Neural cell (in vitro differentiated cells): ENCODE measurements around the gene DPP9. TPM values are rescaled to one million over a fixed set of nuclear protein-coding genes. Genes with fewer than 3 reads are reported as not detected.

Source experiments
- H2AFZ ChIP-seq: fragments of 200-600, 300-800 bp; sonication (generic), shearing (Covaris generic); 2 replicates; pipeline ENCODE4 v1.6.0; 2014; ENCODE audit warnings: low read depth, mild to moderate bottlenecking, antibody characterized with exemption, low read length, moderate library complexity
- H3F3A ChIP-seq: fragments of 200-600 bp; shearing (Covaris generic); 2 replicates; pipeline ENCODE4 v1.6.1; 2016; ENCODE audit warnings: mild to moderate bottlenecking, moderate library complexity, mixed read lengths, antibody characterized with exemption, low read length; ENCODE audit not compliant: insufficient read depth, poor library complexity, severe bottlenecking
- H3K27ac ChIP-seq: fragments of 200-600, 300-800 bp; sonication (generic), shearing (Covaris generic); 2 replicates; pipeline ENCODE4 v1.5.1; 2014; ENCODE audit warnings: mild to moderate bottlenecking, low read length, moderate library complexity
- H3K27me3 ChIP-seq: fragments of 300-800, 200-600 bp; sonication (generic), shearing (Covaris generic); 2 replicates; pipeline ENCODE4 v1.6.0; 2014; ENCODE audit warnings: mild to moderate bottlenecking, low read depth, low read length, moderate library complexity; ENCODE audit not compliant: insufficient read depth
- H3K36me3 ChIP-seq: fragments of 300-800, 200-600 bp; sonication (generic), shearing (Covaris generic); 2 replicates; pipeline ENCODE4 v1.5.1; 2014; ENCODE audit warnings: mild to moderate bottlenecking, antibody characterized with exemption, low read length, moderate library complexity; ENCODE audit not compliant: insufficient read depth
- H3K4me2 ChIP-seq: fragments of 300-800, 200-600 bp; sonication (generic), shearing (Covaris generic); 2 replicates; pipeline ENCODE4 v1.6.0; 2014; ENCODE audit warnings: mild to moderate bottlenecking, low read length
- H3K4me3 ChIP-seq: fragments of 300-800, 200-600 bp; sonication (generic), shearing (Covaris generic); 2 replicates; pipeline ENCODE4 v1.5.1; 2014; ENCODE audit warnings: mild to moderate bottlenecking, low read length, moderate library complexity
- H3K79me2 ChIP-seq: fragments of 200-600 bp; shearing (Covaris generic); replicated peaks from 2 replicates; pipeline ENCODE4 v1.6.0; 2014; ENCODE audit warnings: mild to moderate bottlenecking, low read length, moderate library complexity; ENCODE audit not compliant: insufficient read depth
- H3K9ac ChIP-seq: fragments of 300-800, 200-600 bp; sonication (generic), shearing (Covaris generic); 2 replicates; pipeline ENCODE4 v1.6.1; 2016; ENCODE audit warnings: mild to moderate bottlenecking, low read length, mixed read lengths
- H3K9me2 ChIP-seq: fragments of 200-600 bp; shearing (Covaris generic); 2 replicates; pipeline ENCODE4 v1.6.1; 2016; ENCODE audit warnings: mild to moderate bottlenecking, low read length, mixed read lengths; ENCODE audit not compliant: insufficient read depth
- H3K9me3 ChIP-seq: fragments of 200-600, 300-800 bp; sonication (generic), shearing (Covaris generic); 2 replicates; pipeline ENCODE4 v1.6.1; 2016; ENCODE audit warnings: mild to moderate bottlenecking, mixed run types, low read length, moderate library complexity, mixed read lengths
- H4K20me1 ChIP-seq: fragments of 200-600 bp; shearing (Covaris generic); 2 replicates; pipeline ENCODE4 v1.6.1; 2016; ENCODE audit warnings: mild to moderate bottlenecking, mixed run types; ENCODE audit not compliant: insufficient read depth
- CTCF ChIP-seq: fragments of 450-650 bp; IDR thresholded peaks from 2 replicates; pipeline ENCODE4 v1.5.1; 2014; ENCODE audit warnings: antibody characterized with exemption, mild to moderate bottlenecking, moderate library complexity; ENCODE audit not compliant: poor library complexity, severe bottlenecking
- EP300 ChIP-seq: fragments of 450-650 bp; conservative IDR thresholded peaks from 2 replicates; pipeline ENCODE4 v1.6.1; 2014; ENCODE audit warnings: antibody characterized with exemption, mild to moderate bottlenecking, moderate library complexity; ENCODE audit not compliant: poor library complexity, severe bottlenecking
- EZH2 ChIP-seq: fragments of 200-600, 300-800 bp; shearing (Covaris generic), sonication (generic); IDR thresholded peaks from 2 replicates; pipeline ENCODE4 v1.6.1; 2014; ENCODE audit warnings: antibody characterized with exemption, low read length, borderline replicate concordance, mild to moderate bottlenecking; ENCODE audit not compliant: insufficient read depth, poor library complexity, severe bottlenecking
- MXI1 ChIP-seq: fragments of 450-650 bp; conservative IDR thresholded peaks from 2 replicates; pipeline ENCODE4 v1.6.1; 2014; ENCODE audit warnings: antibody characterized with exemption, mild to moderate bottlenecking; ENCODE audit not compliant: poor library complexity, severe bottlenecking
- POLR2AphosphoS5 ChIP-seq: IDR thresholded peaks from 2 replicates; pipeline ENCODE4 v1.6.1; 2012
- RAD21 ChIP-seq: fragments of 450-650 bp; conservative IDR thresholded peaks from 2 replicates; pipeline ENCODE4 v1.6.1; 2014; ENCODE audit warnings: antibody characterized with exemption, mild to moderate bottlenecking, moderate library complexity
- REST ChIP-seq: IDR thresholded peaks from 2 replicates; pipeline ENCODE4 v1.6.1; 2012; ENCODE audit warnings: borderline replicate concordance
- SMC3 ChIP-seq: fragments of 450-650 bp; conservative IDR thresholded peaks from 2 replicates; pipeline ENCODE4 v1.6.1; 2014; ENCODE audit warnings: antibody characterized with exemption, mild to moderate bottlenecking, moderate library complexity; ENCODE audit not compliant: poor library complexity
- TAF1 ChIP-seq: IDR thresholded peaks from 2 replicates; pipeline ENCODE4 v1.6.1; 2012; ENCODE audit warnings: low read depth
- polyA plus RNA-seq: library from polyadenylated mRNA; depleted of rRNA; stranded (reverse); fragments of >200 nt; gene quantifications from 2 replicates; pipeline ENCODE4 v1.2.3, GENCODE V29; 2014

The DPP9 gene
- polyA plus RNA-seq, 1 donor from 2014 or later = 11.7 TPM

- H3K36me3 ChIP-seq = no peaks in the 10 kb centered on the region
- H3K27ac ChIP-seq = no peak overlapping the region
- no peak overlapping the region for H3K4me3 ChIP-seq
- no peaks in the 10 kb centered on the region for H3F3A ChIP-seq
- H3K4me2 ChIP-seq = no peak overlapping the region
- no peak overlapping the region for H2AFZ ChIP-seq
- no peaks in the 10 kb centered on the region for H4K20me1 ChIP-seq
- H3K79me2 ChIP-seq = no peaks in the 10 kb centered on the region
- H3K9ac ChIP-seq = no peak overlapping the region
- no peaks in the 10 kb centered on the region for H3K9me2 ChIP-seq
- H3K27me3 ChIP-seq = no peaks in the 10 kb centered on the region
- no peak for TF ChIP-seq POLR2AphosphoS5
- H3K9me3 ChIP-seq = no peaks in the 10 kb centered on the region
These were observed 69.7 kb downstream of the DPP9 start for GRCh38 chr19:4653793-4654436.

DNA sequence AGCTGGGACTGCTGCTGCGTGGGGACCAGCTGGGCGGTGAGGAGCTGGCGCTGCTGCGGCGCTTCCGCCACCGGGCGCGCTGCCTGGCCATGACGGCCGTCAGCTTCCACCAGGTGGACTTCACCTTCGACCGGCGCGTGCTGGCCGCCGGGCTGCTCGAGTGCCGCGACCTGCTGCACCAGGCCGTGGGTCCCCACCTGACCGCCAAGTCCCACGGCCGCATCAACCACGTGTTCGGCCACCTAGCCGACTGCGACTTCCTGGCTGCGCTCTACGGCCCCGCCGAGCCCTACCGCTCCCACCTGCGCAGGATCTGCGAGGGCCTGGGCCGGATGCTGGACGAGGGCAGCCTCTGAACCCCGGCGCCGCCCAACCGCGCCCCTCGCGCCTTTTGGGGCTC is 71.6 kb downstream of the DPP9 start:
- H3K36me3 ChIP-seq = no peaks in the 10 kb centered on the region
- no peak overlapping the region for H3K4me2 ChIP-seq
- H3K9me3 ChIP-seq = no peaks in the 10 kb centered on the region
- no peaks in the 10 kb centered on the region for H3K79me2 ChIP-seq
- H3K9ac ChIP-seq = no peak overlapping the region
- H3K4me3 ChIP-seq = no peak overlapping the region
- H2AFZ ChIP-seq = no peak overlapping the region
- H4K20me1 ChIP-seq = no peaks in the 10 kb centered on the region
- TF ChIP-seq RAD21 = no peak
- no peak for TF ChIP-seq TAF1
- TF ChIP-seq REST = no peak
- TF ChIP-seq POLR2AphosphoS5 = no peak
- TF ChIP-seq CTCF = no peak
- TF ChIP-seq EP300 = no peak
- no peak for TF ChIP-seq SMC3
- TF ChIP-seq EZH2 = no peak
- TF ChIP-seq MXI1 = no peak
- no peak overlapping the region for H3K27ac ChIP-seq
- H3K9me2 ChIP-seq = no peaks in the 10 kb centered on the region
- H3F3A ChIP-seq = no peaks in the 10 kb centered on the region
- no peaks in the 10 kb centered on the region for H3K27me3 ChIP-seq

GRCh38 chr19:4650159-4650558 is 73.5 kb downstream of the DPP9 start:
- Histone ChIP-seq H3K9ac (no peak overlapping the region), H3K27me3 (no peaks in the 10 kb centered on the region), H3K9me2 (no peaks in the 10 kb centered on the region), H3K9me3 (no peaks in the 10 kb centered on the region), H3K36me3 (no peaks in the 10 kb centered on the region), H3K4me3 (no peak overlapping the region), H2AFZ (no peak overlapping the region), H3K4me2 (no peak overlapping the region), H3F3A (no peaks in the 10 kb centered on the region), H4K20me1 (no peaks in the 10 kb centered on the region), H3K79me2 (no peaks in the 10 kb centered on the region), H3K27ac (no peak overlapping the region)
- TF ChIP-seq CTCF (no peak), MXI1 (no peak), EP300 (no peak), TAF1 (no peak), SMC3 (no peak), REST (no peak)
